Measurements from ENCODE around the gene NADSYN1.
"Not testable (repeated sequence)": the region's sequence is repeated elsewhere in the genome, so short reads cannot be mapped to it uniquely, and the experiment has no call there.

NADSYN1 gene

GRCh38 chr11:71414645-71415044, 38.4 kb upstream of the NADSYN1 start:
- TF ChIP-seq CTCF (conservative IDR thresholded peaks at IDR 0.05; ENCODE audit: low read depth, low read length) = no peak
- no peak for DNase-seq (ENCODE audit: low read depth)
- no peak overlapping the region for H3K4me3 ChIP-seq (ENCODE audit: low read length)

GRCh38 chr11:71418643-71419042, 34.4 kb upstream of the NADSYN1 start:
- TF ChIP-seq CTCF (conservative IDR thresholded peaks at IDR 0.05; ENCODE audit: low read depth, low read length) = no peak
- H3K4me3 ChIP-seq (ENCODE audit: low read length) = no peak overlapping the region
- no peak for DNase-seq (ENCODE audit: low read depth)

GRCh38 chr11:71420455-71421241, 32.4 kb upstream of the NADSYN1 start:
- peak; percentile 84 for TF ChIP-seq CTCF (conservative IDR thresholded peaks at IDR 0.05; ENCODE audit: low read depth, low read length)
- no peak overlapping the region for H3K4me3 ChIP-seq (ENCODE audit: low read length)
- DNase-seq (ENCODE audit: low read depth) = peak; percentile 7

GRCh38 chr11:71421392-71421950, 31.5 kb upstream of the NADSYN1 start:
- no peak overlapping the region for H3K4me3 ChIP-seq (ENCODE audit: low read length)
- no peak for TF ChIP-seq CTCF (conservative IDR thresholded peaks at IDR 0.05; ENCODE audit: low read depth, low read length)
- no peak for DNase-seq (ENCODE audit: low read depth)

- not testable (repeated sequence) for H3K4me3 ChIP-seq (ENCODE audit: low read length); DNase-seq (ENCODE audit: low read depth)
Measured at GRCh38 chr11:71422318-71422717, 30.7 kb upstream of the NADSYN1 start.

GRCh38 chr11:71423181-71423790, 29.7 kb upstream of the NADSYN1 start:
- peak; percentile 19 for DNase-seq (ENCODE audit: low read depth)
- no peak overlapping the region for H3K4me3 ChIP-seq (ENCODE audit: low read length)
- TF ChIP-seq CTCF (conservative IDR thresholded peaks at IDR 0.05; ENCODE audit: low read depth, low read length) = no peak

- H3K4me3 ChIP-seq (ENCODE audit: low read length) = no peak overlapping the region
- peak; percentile 8 for TF ChIP-seq CTCF (conservative IDR thresholded peaks at IDR 0.05; ENCODE audit: low read depth, low read length)
- no peak for DNase-seq (ENCODE audit: low read depth)
Measured at GRCh38 chr11:71425409-71425808, 27.6 kb upstream of the NADSYN1 start.

Measured in retinal pigment epithelial cell (primary cell).